GM18909 (cell line): Measurements from ENCODE around the gene GSC2.

Experiments used
- ATAC-seq: cut with Tn5 transposase; IDR thresholded peaks from one replicate; pipeline ENCODE4 v1.9.1; 2021; ENCODE audit warnings: mild to moderate bottlenecking; ENCODE audit not compliant: unreplicated experiment, poor library complexity

Gene GSC2

DNA sequence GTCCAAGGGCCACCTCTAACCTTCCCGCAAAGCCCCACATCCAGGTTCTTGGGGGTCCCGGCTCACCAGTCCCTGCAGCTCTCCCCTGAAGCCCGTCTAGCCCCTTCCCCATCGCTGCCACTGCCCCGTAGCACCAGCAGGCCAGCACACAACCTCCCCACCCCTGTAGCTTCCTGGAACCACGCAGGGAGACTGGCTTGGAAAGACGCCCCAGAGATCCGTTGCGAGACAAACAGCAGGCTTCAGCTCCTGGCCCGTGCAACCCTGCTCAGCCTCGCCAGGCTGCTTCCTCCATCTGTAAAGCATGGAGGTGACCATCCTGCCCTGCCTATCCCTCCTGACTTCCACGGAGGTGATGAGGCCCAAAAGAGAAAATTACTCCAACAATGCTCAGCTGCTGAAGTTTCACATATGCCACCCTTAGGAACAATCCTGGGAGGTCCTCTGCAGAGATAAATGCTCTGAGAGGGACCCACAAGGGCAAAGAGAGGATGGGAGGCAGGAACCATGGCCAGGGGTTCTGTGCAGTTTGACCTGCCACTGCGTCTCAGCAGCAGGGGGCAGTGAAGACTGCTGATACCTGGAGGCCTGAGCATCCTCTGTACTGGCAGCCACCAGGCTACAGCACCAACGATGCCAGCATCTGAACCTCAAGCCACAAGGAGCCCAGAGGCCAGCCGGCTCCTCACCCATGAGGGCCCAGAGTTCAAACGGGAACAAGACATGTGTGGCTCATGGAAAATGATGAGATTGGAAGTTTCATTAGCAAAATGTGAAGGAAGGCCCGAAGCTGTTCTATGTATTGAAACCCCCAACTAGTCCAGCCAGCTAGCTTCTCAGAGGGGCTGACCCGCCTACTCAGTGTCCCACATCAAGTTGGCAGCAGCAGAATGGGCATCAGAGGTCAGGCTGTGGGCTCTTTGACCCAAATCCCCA, 44.0 kb downstream of the GSC2 start:
- no peak for ATAC-seq

DNA sequence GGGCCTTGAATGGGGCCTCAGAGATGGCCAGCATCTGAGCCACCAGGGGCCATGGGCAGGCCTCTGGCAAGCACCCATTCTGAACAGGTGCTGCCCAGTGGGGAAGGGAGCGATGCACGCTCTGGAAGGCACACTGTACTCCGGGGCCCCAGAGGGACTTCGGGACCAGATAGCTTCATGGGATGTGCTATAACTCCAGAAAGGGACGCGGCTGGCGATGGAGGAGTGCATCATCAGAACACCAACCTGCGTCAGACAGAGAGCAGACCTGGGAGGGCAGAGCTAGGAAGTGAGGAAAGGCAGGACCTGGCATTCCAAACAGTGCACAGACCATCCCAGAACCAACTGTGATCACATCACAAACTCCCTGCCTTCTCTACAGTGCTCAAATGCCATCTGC, 44.6 kb downstream of the GSC2 start:
- no peak for ATAC-seq

DNA sequence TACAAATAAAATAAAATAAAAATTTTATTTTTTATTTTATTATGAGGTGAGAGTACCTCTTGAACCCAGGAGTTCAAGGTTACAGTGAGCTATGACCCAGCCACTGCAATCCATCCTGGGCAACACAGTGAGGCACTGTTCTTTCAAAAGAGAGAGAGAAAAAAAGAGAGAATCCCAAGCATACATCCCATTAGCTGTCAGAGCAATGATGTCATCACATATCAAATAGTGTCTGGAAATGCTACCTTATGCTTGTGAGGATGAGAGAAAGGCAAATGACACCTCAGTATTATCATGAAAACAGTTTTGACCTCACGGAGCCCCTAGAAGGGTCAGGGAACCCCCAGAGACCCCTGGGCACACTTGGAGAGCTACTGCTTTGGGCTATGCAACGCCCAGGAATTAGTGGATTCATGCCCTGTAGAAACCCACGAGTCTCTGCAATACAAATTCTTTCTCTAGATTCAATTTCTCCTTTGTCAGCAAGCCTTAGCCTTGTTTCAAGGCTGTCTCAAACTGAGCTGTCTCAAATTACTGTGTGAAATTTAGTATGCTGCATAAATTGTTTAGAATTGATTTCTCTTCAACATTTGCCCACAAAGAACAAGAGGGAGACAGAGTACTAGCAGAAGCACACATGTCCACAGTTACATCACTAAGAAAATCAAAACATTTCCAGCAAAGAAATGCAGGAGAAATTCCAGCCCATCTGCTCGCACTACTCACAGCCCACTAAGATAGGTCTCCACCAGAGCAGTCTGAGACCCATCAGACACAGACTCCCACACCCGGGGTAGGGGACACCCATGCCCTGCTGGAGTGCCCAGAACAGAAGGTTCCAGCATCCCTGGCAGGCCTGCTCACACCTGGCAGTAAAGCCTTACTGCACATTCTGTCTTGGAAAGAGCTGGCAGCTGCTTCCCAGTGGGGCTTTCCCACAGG, 45.9 kb downstream of the GSC2 start:
- no peak for ATAC-seq

DNA sequence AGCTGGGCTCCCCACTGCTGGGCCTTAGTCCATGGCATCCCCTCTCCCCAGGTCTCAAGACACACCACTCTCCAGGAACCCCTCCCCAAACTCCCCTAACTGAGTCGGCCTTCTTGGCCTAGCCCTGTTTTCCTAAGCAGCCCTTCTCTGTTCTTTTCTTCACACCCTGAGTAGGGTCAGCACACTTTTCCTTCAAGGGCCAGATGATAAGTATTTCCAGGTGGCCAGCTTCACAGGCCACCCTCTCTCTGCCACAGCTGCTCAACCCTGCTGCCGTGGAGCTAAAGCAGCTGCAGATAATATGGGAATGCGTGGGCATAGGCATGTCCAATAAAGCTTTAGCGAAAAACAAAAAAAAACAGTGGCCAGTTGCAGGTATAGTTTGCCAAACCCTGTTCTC, 51.9 kb downstream of the GSC2 start:
- ATAC-seq: no peak

DNA sequence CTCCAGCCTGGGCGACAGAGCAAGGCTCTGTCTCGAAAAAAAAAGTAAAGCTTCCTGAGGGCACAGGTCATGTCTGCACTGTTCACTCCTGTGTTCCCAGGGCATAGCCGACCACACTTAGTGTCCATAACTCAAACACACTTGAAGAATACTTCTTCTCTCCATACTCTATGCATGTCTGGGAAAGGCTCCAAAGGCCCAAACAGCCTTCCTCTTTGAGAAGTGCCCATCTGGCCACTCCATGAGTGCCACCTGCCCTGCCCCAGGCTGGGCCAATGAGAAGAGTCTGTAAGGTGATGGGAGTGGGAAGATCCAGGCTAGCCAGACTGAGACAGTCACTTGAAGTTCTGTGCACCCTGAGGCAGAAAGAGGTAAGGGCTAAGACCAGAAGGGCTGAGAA, 52.6 kb downstream of the GSC2 start:
- no peak for ATAC-seq
